Sigmoid colon (tissue), 4 donors: ENCODE results near the gene VRK2.

ENCODE experiments used
- CTCF ChIP-seq, 4 experiments: fragments of 450-650 bp in 3 of 4; fragments of 200-600 bp in 1 of 4; IDR thresholded peaks; one replicate each; pipeline ENCODE4 v1.5.1; 2016 to 2019; ENCODE audit warnings: antibody characterized with exemption in 4 of 4, mild to moderate bottlenecking in 3 of 4, moderate library complexity in 2 of 4
- EP300 ChIP-seq, 4 donors: sonication (generic); formaldehyde crosslinking; IDR thresholded peaks; one replicate each; pipeline ENCODE4 v1.6.1; 2017; ENCODE audit warnings: antibody characterized with exemption in 4 of 4
- POLR2A ChIP-seq, 2 donors: fragments of 450-650 bp; IDR thresholded peaks; one replicate each; pipeline ENCODE4 v1.6.1; 2016; ENCODE audit warnings: antibody characterized with exemption in 2 of 2, mild to moderate bottlenecking in 2 of 2, moderate library complexity in 2 of 2
- POLR2AphosphoS5 ChIP-seq, 4 donors: sonication (generic); formaldehyde crosslinking; IDR thresholded peaks; one replicate each; pipeline ENCODE4 v1.6.1; 2017; ENCODE audit warnings: antibody characterized with exemption in 4 of 4

- TF ChIP-seq EP300 (IDR thresholded peaks at IDR 0.05) = no peak
- no peak for TF ChIP-seq CTCF (IDR thresholded peaks at IDR 0.05)
- no peak for TF ChIP-seq POLR2AphosphoS5 (IDR thresholded peaks at IDR 0.05)
- TF ChIP-seq POLR2A (IDR thresholded peaks at IDR 0.05) = no peak
These were observed 9.7 kb downstream of the VRK2 start for GRCh38 chr2:58056192-58056916.
